PC-3 (cell line): ENCODE data around the gene EFHC1. TPM values are rescaled to one million over a fixed set of nuclear protein-coding genes. Genes with fewer than 3 reads are reported as not detected.

Experiments used
- ATAC-seq: fragments of 200-7000 bp; cut with Tn5 transposase; 2 replicates; pipeline ENCODE4 v1.9.1; 2020; ENCODE audit warnings: mild to moderate bottlenecking, moderate library complexity
- BruUV-seq: library from RNA; stranded (reverse); fragments of 400-500 nt; replicated peaks from 2 replicates; lab custom pipeline; 2021; lab: Mats Ljungman, UMichigan
- CTCF ChIA-PET: fragments of 300-600 bp; sonication (Branson Sonifier 250); formaldehyde crosslinking; loops from one replicate; lab custom pipeline; 2022; ENCODE audit warnings: antibody characterized with exemption; lab: Charles Lee
- POLR2A ChIA-PET: fragments of 300-600 bp; sonication (Branson Sonifier 250); formaldehyde crosslinking; loops from one replicate; lab custom pipeline; 2022; ENCODE audit warnings: antibody characterized with exemption; ENCODE audit not compliant: unreplicated experiment; lab: Charles Lee
- DNase-seq: peaks from one replicate; pipeline ENCODE4 v3.0.0-alpha.2; 2015
- H2AFZ ChIP-seq: fragments of 300-600 bp; sonication (generic); 2 replicates; pipeline ENCODE4 v1.6.0; 2016; ENCODE audit warnings: antibody characterized with exemption, low read length
- H3F3A ChIP-seq: fragments of 300-600 bp; sonication (generic); one replicate; pipeline ENCODE4 v1.6.0; 2017; ENCODE audit warnings: antibody characterized with exemption, low read length, control low read depth, mild to moderate bottlenecking; ENCODE audit not compliant: unreplicated experiment
- H3K27ac ChIP-seq: fragments of 300-600 bp; sonication (generic); 2 replicates; pipeline ENCODE4 v1.5.1; 2016; ENCODE audit warnings: mild to moderate bottlenecking, low read length
- H3K27me3 ChIP-seq: fragments of 300-600 bp; sonication (generic); 2 replicates; pipeline ENCODE4 v1.6.1; 2016; ENCODE audit warnings: low read length, mixed read lengths
- H3K36me3 ChIP-seq: fragments of 300-600 bp; sonication (generic); 2 replicates; pipeline ENCODE4 v1.6.1; 2016; ENCODE audit warnings: low read depth, mixed run types, low read length, mixed read lengths
- H3K4me1 ChIP-seq: fragments of 300-600 bp; sonication (generic); 2 replicates; pipeline ENCODE4 v1.5.1; 2016; ENCODE audit warnings: low read length; ENCODE audit not compliant: insufficient read depth
- H3K4me2 ChIP-seq: fragments of 300-600 bp; sonication (generic); 2 replicates; pipeline ENCODE4 v1.6.0; 2016; ENCODE audit warnings: low read length
- H3K4me3 ChIP-seq: fragments of 300-600 bp; sonication (generic); 2 replicates; pipeline ENCODE4 v1.5.1; 2016; ENCODE audit warnings: mild to moderate bottlenecking, low read length, mixed read lengths
- H3K79me2 ChIP-seq: fragments of 300-600 bp; sonication (generic); 2 replicates; pipeline ENCODE4 v1.6.1; 2017; ENCODE audit warnings: low read length, mixed read lengths
- H3K9ac ChIP-seq: fragments of 300-600 bp; sonication (generic); 2 replicates; pipeline ENCODE4 v1.6.0; 2016; ENCODE audit warnings: mild to moderate bottlenecking, low read length
- H3K9me2 ChIP-seq: fragments of 300-600 bp; sonication (generic); replicated peaks from 2 replicates; pipeline ENCODE4 v1.6.1; 2016; ENCODE audit warnings: mixed run types, low read length, mixed read lengths
- H3K9me3 ChIP-seq: fragments of 300-600 bp; sonication (generic); 2 replicates; pipeline ENCODE4 v1.6.1; 2016; ENCODE audit warnings: low read length, mixed read lengths
- H4K20me1 ChIP-seq: fragments of 300-600 bp; sonication (generic); 2 replicates; pipeline ENCODE4 v1.6.1; 2016; ENCODE audit warnings: low read length, mixed read lengths
- EZH2 ChIP-seq: fragments of 300-600 bp; sonication (generic); IDR thresholded peaks from one replicate; pipeline ENCODE4 v1.6.1; 2017; ENCODE audit warnings: antibody characterized with exemption, mild to moderate bottlenecking, low read length; ENCODE audit not compliant: unreplicated experiment
- EZH2phosphoT487 ChIP-seq: fragments of 300-600 bp; sonication (generic); IDR thresholded peaks from 2 replicates; pipeline ENCODE4 v1.6.1; 2018; ENCODE audit warnings: mild to moderate bottlenecking, antibody characterized with exemption, low read length, borderline replicate concordance
- intact Hi-C: fragments of 100-400 bp; cut with micrococcal nuclease; formaldehyde crosslinking; loops from 2 replicates; pipeline ENCODE4 v1.9.0; 2023
- total RNA-seq: library from RNA; depleted of rRNA; stranded (reverse); fragments of >200 nt; gene quantifications from 2 replicates; pipeline ENCODE4 v1.2.3, GENCODE V29; 2014
- TF ChIP-seq, protein P1 (sequence below): fragments of 300-600 bp; sonication (generic); conservative IDR thresholded peaks from 2 replicates; pipeline ENCODE4 v1.5.1; 2017; ENCODE audit warnings: antibody characterized with exemption, low read depth, mild to moderate bottlenecking, low read length

EFHC1 gene
- total RNA-seq, 1 experiment from 2014 or later, result 22.4 TPM

DNA sequence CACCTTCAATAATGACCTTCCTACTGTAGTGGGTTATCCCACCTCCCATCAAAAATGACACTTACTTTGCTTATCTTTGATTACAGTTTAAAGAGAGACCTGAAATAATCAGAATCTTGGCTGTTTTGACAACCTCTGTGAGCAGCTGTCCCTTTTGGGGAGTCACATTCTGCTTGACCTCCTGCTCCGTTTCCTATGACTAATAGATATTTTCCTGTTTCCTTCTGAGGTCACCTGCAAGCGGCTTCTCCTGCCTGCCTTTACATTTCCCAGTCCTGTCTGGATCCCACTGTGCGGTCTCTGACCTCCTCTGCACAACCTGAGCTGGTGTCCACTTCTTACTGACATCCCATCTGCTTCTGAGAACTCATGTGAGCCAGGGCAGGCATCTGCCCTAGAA lies 102.5 kb downstream of the EFHC1 start:
- H3K4me3 ChIP-seq, result no peak overlapping the region
- H3K9me3 ChIP-seq, result no peaks in the 10 kb centered on the region
- BruUV-seq, result no TSS peak
- H3K79me2 ChIP-seq, result 0 out of 2 replicates have a peak, but pooled peaks cover 10% of the 10 kb centered on the region
- no peak overlapping the region for H3K9ac ChIP-seq
- no peak overlapping the region for H2AFZ ChIP-seq
- H3K4me1 ChIP-seq, result peaks cover 30% of the 10 kb centered on the region
- H3K9me2 ChIP-seq, result no peaks in the 10 kb centered on the region
- H3K27me3 ChIP-seq, result no peaks in the 10 kb centered on the region
- no peaks in the 10 kb centered on the region for H4K20me1 ChIP-seq
- peak; percentile 43 for ATAC-seq
- ChIA-PET CTCF (interaction anchor here (0.6 kb wide), 1 partner anchor 115 kb away, joined by 12 read pairs; no protein-coding TSS in a partner anchor), POLR2A (no interaction called here)
- DNase-seq, result no peak
- no peaks in the 10 kb centered on the region for H3K36me3 ChIP-seq
- intact Hi-C loops, result no loop called here
- H3K27ac ChIP-seq, result no peak overlapping the region
- TF ChIP-seq, protein P1, sequence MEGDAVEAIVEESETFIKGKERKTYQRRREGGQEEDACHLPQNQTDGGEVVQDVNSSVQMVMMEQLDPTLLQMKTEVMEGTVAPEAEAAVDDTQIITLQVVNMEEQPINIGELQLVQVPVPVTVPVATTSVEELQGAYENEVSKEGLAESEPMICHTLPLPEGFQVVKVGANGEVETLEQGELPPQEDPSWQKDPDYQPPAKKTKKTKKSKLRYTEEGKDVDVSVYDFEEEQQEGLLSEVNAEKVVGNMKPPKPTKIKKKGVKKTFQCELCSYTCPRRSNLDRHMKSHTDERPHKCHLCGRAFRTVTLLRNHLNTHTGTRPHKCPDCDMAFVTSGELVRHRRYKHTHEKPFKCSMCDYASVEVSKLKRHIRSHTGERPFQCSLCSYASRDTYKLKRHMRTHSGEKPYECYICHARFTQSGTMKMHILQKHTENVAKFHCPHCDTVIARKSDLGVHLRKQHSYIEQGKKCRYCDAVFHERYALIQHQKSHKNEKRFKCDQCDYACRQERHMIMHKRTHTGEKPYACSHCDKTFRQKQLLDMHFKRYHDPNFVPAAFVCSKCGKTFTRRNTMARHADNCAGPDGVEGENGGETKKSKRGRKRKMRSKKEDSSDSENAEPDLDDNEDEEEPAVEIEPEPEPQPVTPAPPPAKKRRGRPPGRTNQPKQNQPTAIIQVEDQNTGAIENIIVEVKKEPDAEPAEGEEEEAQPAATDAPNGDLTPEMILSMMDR, result no peak
- TF ChIP-seq EZH2, result no peak
- peak overlapping the region; percentile 31; the same call in 1 of the 2 replicates for H3K4me2 ChIP-seq
- H3F3A ChIP-seq, result no peaks in the 10 kb centered on the region

DNA sequence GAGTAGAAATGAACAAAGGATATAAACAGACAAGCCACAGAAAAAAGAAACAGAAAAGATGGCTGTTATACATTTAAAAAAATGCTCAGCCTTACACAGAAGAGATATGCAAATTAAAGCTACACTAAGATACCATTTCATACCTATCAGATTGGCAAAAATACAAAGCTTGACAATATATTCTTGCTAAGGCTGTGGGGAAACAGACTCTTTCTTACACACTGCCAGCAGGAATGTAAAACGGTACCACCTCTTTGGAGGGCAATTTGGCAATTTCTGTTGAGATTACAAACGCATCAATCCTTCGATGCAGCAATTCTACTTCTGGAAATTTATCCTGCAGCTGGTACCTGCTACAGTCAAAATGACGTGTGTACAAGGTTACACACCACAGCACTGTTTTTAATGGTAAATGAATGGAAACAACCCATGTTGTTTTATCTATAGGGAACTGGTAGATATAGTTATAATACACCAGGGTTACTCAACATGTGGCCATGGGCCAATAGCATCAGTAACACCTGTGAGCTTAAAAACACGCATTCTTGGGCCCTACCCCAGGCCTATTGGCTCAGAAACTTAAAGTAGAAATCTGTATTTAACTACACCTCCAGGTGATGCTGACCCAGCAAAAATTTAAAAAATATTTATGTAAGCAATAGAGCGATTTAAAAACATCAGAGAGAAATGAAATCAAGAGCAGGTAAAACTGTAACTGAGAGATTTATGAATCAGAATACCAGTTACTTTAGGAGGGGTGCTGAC lies 103.4 kb downstream of the EFHC1 start:
- CTCF ChIA-PET, result interaction anchor here (0.6 kb wide), 1 partner anchor 116 kb away, joined by 12 read pairs; no protein-coding TSS in a partner anchor
- POLR2A ChIA-PET, result no interaction called here
- BruUV-seq, result no TSS peak

DNA sequence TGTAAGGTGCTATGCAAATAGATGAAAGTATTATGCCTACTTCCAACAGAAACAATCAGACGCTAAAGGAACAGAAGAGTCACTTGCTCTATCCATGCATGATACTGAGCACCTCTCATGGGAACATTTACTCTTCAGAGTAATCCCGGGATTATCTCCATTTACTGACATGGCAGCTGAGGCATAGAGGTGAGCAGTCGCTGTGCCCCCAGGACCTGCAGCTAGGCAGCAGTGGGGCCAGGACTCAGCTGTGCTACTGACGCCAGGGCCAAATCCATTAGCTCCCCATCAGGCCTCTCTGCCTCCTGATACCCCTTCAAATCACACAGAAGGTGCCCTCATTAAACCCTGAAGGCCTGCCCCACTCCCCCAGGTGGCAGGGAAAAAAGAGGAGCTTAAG lies 104.8 kb downstream of the EFHC1 start:
- no peak overlapping the region for H3K4me2 ChIP-seq
- H3K79me2 ChIP-seq, result 0 out of 2 replicates have a peak, but pooled peaks cover 3% of the 10 kb centered on the region
- H3K9me2 ChIP-seq, result no peaks in the 10 kb centered on the region
- intact Hi-C loops, result no loop called here
- BruUV-seq, result no TSS peak
- H3K4me1 ChIP-seq, result peaks cover 19% of the 10 kb centered on the region
- H2AFZ ChIP-seq, result no peak overlapping the region
- H3K27me3 ChIP-seq, result no peaks in the 10 kb centered on the region
- no peaks in the 10 kb centered on the region for H4K20me1 ChIP-seq
- ChIA-PET POLR2A (interaction anchor here (0.6 kb wide), 1 partner anchor 106 kb away, joined by 3 read pairs; no protein-coding TSS in a partner anchor), CTCF (no interaction called here)
- no peak overlapping the region for H3K9ac ChIP-seq
- DNase-seq (no peak), ATAC-seq (no peak)
- H3K27ac ChIP-seq, result no peak overlapping the region
- no peaks in the 10 kb centered on the region for H3K36me3 ChIP-seq
- H3K4me3 ChIP-seq, result no peak overlapping the region
- no peaks in the 10 kb centered on the region for H3K9me3 ChIP-seq
- TF ChIP-seq EZH2, result no peak
- TF ChIP-seq, protein P1, result no peak
- TF ChIP-seq EZH2phosphoT487, result no peak
- H3F3A ChIP-seq, result no peaks in the 10 kb centered on the region

More for the DNA sequence above, 103.4 kb downstream of the EFHC1 start:
- Histone ChIP-seq H3K4me3 (no peak overlapping the region), H3K36me3 (no peaks in the 10 kb centered on the region), H3K9ac (no peak overlapping the region), H3K79me2 (0 out of 2 replicates have a peak, but pooled peaks cover 6% of the 10 kb centered on the region), H3K27ac (no peak overlapping the region), H3K27me3 (no peaks in the 10 kb centered on the region), H3K4me1 (peaks cover 21% of the 10 kb centered on the region), H3K9me2 (no peaks in the 10 kb centered on the region), H3K4me2 (no peak overlapping the region), H3K9me3 (no peaks in the 10 kb centered on the region), H4K20me1 (no peaks in the 10 kb centered on the region), H3F3A (no peaks in the 10 kb centered on the region), H2AFZ (no peak overlapping the region)
- intact Hi-C loops, result no loop called here
- TF ChIP-seq EZH2, result no peak
- TF ChIP-seq, protein P1, result no peak
- TF ChIP-seq EZH2phosphoT487, result no peak
- ATAC-seq (no peak), DNase-seq (no peak)
